ENCODE measurements around the gene SUSD2.

- no peak for TF ChIP-seq CTCF (IDR thresholded peaks at IDR 0.05)
- TF ChIP-seq CREB1 (CRISPR knock-in tag; IDR thresholded peaks at IDR 0.05): no peak
- no peak for TF ChIP-seq ZNF121 (CRISPR knock-in tag; IDR thresholded peaks at IDR 0.05)
- no peak for TF ChIP-seq SMAD3 (CRISPR knock-in tag; IDR thresholded peaks at IDR 0.05; ENCODE audit: borderline replicate concordance)
- no peak for TF ChIP-seq ZNF317 (CRISPR knock-in tag; IDR thresholded peaks at IDR 0.05; ENCODE audit: borderline replicate concordance, low read depth)
- no peak for TF ChIP-seq ZNF423 (CRISPR knock-in tag; IDR thresholded peaks at IDR 0.05)
- TF ChIP-seq USF2 (CRISPR knock-in tag; IDR thresholded peaks at IDR 0.05): no peak
- TF ChIP-seq NR1H2 (CRISPR knock-in tag; IDR thresholded peaks at IDR 0.05): no peak
- TF ChIP-seq MAX (CRISPR knock-in tag; IDR thresholded peaks at IDR 0.05): no peak
Measured at GRCh38 chr22:24208012-24208749, 26.9 kb downstream of the SUSD2 start.

Measured in WTC11 (cell line).